CD1c-positive myeloid dendritic cell (primary cell): Measurements from ENCODE around the gene TINAGL1.
A peak's percentile ranks its signal among the peaks of the same experiment; 100 is the strongest.

Experiments
- DNase-seq: peaks from one replicate; pipeline ENCODE4 v3.0.0-alpha.2; 2016; ENCODE audit errors: extremely low spot score

TINAGL1 gene

DNA sequence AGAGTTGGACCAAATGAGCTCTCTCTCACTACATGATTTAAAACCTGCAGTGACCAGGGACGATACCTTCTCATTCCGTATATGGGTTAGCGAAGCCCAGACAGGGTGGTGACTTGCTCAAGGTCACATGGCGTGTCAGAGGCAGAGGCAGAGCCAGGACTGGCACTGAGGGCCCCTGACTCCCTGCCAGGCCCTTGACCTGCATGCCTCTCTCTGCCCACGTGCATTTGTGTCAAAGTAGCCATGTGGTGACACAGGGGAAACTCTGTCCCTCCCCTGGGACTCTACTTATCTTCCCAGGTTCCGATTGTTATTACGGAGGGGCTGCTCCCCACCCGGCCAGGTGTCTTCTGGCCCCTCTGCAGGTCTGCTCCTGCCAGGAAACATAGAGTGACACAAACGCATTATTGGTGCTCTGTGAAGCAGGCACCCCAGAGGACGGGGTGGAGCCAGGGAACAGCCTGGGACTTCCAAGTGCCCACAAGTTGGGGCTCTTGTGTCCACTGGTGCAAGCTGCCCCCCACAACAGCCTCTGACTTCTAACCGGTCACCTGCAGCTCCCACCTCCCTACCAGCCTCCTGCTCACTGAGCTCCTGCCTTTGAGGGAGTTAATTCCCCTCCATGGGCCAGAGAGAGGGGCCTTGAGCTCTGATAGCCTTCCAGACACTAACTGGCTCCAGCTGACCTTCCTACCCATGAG lies 7.3 kb upstream of the TINAGL1 start:
- DNase-seq, result no peak

DNA sequence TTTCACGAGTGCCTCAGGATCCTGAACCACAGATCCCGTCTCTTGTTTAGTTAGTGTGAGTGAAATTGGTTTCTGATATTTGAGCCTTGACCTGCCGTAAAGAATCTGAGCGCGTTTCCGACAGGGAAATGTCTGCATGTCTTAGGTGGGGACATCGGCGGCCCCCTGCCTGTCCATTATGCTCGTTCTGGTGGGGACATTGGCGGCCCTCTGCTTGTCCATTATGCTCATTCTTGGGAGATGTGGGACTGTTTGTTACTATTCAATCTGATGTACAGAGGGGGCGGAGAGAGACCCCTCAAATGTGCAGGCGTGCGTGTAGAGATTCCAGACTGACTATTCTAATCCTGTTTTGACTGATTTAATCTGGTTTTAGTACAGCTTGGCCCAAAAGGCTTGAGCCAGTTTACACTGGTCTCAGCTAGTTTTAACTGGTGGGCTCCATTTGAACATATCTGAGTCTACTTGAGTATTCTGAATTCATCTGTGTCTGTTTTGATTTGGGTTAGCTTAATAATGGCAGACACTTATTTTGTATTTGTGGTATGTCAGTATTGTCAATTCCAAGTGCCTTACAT lies 6.6 kb upstream of the TINAGL1 start:
- DNase-seq, result no peak

DNA sequence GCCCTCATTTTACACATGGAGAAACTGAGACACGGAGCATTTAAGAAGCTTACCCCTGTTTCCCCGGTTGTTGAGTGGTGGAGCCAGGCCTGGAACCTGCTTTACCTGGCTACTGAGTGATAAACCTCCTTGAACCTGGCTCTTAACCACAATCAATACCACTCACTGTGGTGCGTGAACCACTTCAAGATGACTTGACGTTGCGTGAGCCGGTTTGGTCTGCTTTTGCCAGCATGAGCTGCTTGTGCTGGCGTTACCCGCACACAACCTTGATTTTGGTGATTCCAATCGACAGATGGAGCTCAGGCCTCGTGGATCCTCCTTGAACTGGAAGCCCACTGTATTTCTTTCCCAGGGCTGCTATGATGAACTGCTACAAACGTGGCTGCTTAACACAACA lies 6.1 kb upstream of the TINAGL1 start:
- DNase-seq, result no peak

- DNase-seq, result no peak
Observed at GRCh38 chr1:31570906-31571305, 5.4 kb upstream of the TINAGL1 start.

DNA sequence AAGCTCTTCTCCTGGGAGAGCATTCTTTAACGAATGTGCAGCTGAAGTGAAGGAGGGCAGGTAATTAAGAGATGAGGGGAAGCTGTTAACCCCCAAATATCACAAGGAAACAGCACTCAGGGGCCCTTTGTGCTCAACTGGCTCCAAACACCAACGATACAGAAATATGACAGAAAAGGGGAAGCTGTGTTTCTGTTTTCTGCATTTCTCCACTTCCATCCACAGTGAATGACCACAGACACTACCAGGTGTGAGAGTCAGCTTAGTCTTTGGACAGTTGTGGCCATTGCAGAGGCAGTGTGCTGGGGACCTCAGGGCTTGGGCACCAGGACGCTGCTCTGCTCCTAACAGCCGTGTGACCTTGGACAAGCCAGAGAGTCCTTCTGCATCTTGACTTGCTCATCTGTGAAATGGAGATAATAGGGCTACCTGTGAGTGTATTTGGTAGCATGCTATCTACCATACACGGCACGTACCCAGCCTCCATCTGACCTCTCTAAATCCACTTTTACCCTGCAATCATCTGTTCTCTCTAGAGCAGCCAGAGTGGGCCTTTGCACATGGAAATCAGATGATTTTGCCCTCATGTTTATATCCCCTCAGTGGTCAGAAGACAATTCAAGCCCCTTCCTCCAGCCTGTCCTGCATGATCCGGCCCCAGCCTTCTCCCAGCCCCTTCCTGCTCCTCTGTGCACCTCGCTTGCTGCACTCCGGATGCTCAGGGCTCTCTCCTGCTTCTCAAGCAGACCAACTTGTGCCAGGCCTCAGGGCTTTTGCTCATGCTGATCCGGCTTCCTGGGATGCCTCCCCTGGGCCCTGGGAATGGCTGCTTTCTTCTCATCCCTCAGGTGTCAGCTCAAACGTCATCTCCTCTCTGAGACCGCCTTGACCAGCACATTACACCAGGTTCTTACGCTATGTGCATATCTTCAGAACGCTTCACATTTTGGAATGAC lies 4.7 kb upstream of the TINAGL1 start:
- peak; percentile 32 for DNase-seq

- DNase-seq, result peak; percentile 8
Observed at GRCh38 chr1:31572323-31573104, 3.8 kb upstream of the TINAGL1 start.

- DNase-seq, result no peak
Observed at GRCh38 chr1:31573261-31573660, 3.1 kb upstream of the TINAGL1 start.

- peak; percentile 23 for DNase-seq
Observed at GRCh38 chr1:31574749-31575368, 1.5 kb upstream of the TINAGL1 start.

DNA sequence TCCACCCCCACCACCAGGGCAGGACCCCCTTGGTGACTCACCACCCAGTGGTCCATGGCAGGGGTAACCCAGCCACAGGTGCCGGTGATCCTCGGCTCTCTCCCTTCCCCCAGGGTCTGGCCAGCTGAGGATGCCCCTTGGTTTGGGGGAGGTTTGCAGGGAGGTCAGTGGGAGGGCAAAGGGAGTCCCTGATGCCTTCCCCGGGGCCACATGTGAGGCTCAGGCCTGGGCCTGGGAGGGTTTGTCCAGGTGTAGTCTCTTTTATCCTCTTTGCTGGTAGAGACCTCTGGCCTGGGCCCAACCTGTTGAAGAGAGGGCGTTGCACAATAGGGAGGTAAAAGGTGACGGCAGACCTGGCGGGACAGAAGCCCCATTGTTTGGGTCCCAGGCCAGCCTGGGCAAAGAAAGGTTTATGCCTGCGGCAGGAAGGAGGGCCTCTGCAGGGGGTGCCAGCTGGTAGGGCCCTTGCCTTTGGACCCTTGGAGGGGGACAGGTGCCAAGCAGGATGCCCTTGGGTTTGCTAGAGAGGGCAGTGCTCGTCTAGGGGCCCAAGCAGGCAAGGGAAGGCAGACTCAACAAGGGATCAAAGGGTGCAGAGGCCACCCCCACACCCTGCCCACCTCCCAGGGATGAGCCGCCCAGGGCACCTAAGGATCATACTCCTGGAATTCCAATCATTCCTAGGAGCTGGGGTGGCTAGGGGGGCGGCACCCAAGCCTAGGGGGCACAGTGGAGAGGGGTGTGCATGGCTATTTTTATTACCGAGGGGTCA lies 760 bp upstream of the TINAGL1 start:
- no peak for DNase-seq

DNA sequence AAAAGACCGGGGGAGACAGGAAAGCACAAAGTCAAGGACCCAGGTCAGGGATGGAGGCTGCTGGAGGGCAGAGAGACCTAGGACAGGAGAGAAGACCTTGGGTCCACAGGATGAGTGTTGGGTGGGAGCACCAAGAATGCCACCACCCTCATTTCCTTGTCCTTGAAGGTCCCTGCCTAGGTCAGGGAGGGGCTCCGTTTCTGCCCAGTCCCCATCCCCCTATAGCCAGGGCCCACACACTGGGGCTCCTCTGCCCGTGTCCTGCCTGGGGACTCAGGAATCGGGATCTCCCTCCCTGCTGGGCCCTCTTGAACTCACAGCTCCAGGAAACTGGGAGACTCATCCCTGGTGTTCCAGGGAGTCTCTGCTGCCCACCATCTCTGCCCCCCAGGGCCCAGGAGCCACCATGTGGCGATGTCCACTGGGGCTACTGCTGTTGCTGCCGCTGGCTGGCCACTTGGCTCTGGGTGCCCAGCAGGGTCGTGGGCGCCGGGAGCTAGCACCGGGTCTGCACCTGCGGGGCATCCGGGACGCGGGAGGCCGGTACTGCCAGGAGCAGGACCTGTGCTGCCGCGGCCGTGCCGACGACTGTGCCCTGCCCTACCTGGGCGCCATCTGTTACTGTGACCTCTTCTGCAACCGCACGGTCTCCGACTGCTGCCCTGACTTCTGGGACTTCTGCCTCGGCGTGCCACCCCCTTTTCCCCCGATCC lies 584 bp downstream of the TINAGL1 start:
- no peak for DNase-seq

GRCh38 chr1:31577515-31578192 lies 1.3 kb downstream of the TINAGL1 start:
- no peak for DNase-seq

DNA sequence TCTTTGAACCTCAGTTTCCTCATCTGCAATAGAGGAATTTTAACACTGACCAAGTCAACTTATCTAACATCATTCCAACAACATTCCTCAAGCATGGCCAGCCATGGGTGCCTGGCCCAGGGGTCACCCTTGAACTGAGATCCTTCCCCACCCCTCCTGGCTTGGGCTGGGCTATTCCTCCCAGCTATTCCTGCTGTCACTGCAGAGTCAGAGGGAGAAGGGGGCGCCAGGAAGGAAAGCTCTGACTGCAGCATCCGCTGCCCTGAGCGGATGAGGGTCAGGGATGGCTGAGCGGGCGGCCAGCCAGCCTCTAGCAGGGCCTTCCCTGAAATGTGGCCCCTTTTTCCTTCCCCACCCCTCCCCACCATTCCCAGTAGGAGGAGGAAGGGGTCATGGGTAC lies 3.1 kb downstream of the TINAGL1 start:
- DNase-seq, result no peak

- DNase-seq, result no peak
Observed at GRCh38 chr1:31580513-31580870, 4.2 kb downstream of the TINAGL1 start.

DNA sequence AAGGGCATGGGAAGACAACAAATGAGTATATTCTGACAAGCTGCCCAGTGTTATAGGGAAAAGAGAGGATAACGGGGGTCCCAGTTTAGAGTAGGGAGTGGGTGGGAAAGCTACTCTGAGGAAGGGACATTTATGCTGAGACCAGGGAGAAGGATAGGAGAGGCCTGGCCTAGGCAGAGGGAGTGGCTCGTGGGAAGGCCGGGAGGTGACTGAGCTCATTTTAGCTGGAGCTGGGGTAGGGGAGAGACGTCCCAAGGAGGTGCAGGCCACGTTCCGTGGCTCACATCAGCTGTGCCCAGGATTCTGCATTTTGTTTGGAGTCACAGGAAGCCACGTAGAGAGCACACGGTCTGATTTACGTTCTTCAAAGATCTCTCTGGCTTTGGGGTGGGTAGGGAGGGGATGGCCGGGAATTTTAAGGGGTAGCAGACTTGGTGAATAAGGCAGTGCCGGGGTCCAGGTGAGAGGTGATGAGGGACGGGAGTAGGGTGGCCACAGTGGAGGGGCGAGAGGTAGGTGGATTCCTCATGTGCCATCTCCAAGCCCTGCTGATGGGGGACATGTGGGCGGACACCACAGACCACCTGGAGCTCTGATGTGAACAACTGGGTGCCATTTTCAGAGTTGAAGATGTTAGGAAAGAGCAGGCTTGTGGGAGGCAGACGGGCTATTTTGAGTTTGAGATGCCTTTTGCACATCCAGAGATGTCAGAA lies 4.7 kb downstream of the TINAGL1 start:
- no peak for DNase-seq

DNA sequence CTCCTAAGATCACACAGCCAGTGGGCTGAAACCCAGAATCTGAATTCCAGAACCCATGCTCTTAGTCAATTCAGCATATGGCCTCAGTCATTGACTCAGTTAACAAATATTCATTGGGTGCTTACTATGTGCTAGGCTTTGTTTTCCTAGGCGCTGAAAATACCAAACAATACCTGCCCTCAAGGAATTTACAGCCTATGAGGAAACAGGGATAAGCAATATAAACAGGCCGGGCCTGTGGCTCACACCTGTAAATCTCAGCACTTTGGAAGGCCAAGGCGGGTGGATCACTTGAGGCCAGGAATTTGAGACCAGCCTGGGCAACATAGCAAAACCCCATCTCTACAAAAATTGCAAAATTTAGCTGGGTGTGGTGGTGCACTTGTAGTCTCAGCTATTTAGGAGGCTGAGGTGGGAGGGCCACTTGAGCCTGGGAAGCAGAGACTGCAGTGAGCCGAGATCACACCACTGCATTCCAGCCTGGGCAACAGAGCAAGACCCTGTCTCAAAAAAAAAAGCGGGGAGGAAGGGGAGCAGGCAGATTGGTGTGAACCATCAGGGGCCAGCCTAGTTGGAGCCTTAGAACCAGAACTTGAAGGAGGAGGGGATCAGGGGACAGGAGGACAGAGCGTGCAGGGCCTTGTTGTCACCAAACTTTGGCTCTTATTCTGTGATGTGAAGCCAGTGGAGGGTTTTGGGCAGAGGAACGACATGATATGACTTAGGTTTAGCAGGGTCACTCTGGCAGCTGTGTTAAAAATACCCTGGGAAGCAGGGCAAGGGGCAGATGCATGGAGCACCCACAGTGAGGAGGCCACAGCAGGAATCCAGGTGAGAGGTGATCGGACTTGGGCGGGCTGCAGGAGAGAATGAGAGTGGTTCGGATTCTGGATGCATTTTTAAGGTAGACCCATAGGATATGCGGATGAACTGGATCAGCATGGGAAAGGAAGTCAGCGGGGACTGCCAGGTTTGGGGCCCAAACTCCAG lies 5.8 kb downstream of the TINAGL1 start:
- no peak for DNase-seq

DNA sequence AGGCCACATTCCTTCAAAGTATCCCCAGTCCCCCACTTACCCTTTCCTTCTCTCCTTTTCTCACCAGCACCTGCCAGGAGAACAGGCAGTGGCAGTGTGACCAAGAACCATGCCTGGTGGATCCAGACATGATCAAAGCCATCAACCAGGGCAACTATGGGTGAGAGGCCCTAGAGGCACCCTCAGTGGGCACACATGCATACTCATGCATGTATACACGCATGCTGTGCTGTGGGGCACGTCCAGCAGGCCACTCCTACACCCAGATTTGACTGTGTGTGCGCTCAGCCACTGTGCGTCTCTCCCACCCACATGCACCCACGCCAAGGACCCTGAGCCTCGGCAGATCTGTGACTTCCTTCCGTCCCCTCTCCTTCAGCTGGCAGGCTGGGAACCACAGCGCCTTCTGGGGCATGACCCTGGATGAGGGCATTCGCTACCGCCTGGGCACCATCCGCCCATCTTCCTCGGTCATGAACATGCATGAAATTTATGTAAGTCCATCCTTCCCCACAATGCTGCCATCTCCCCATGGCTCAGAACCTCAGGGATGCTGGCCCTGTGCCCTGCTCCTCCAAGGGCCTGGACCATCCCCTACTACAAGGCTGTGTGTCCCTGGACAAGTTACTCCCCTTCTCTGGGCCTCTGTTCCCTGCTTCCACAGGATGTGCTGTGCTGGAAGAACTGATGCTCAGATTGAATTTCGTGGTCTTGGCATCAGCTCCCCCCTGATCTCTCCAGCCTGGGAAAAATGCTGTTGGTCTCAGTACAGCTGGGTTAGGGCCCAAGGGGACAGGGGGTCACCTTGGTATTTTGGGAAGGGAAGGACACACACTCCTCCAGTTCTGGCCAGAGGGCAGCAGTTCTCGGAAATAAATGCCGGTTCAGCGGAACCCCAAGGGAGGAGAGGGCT lies 7.0 kb downstream of the TINAGL1 start:
- DNase-seq, result no peak
